ENCODE measurements around the gene ADRA1B.

DNA sequence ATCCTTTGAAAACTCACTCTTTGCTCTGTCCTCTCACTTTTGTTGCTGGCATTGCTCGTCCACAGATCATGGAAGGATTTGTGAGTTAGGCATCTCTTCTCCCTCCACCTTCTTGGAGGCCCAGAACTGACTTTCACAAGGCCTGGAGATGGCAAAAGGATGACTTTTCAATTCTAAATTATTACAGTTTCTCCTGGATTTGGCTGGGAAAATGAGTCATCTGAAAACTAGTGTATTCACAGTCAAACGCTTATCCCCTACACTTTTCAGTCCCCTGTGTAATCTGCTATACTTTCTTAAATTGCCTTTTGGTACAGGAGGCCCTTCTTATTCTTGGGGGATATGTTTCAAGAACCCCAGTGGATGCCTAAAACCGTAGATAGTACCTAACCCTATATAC lies 35.6 kb downstream of the ADRA1B start:
- no peak for TF ChIP-seq EZH2 (IDR thresholded peaks at IDR 0.05; ENCODE audit: insufficient read depth, low read length)
- no peak for TF ChIP-seq CTCF (IDR thresholded peaks at IDR 0.05; ENCODE audit: insufficient read depth, low read depth, low read length)
